ENCODE results near the gene IPO4. TPM values are rescaled to one million over a fixed set of nuclear protein-coding genes. Genes with fewer than 3 reads are reported as not detected.

Gene IPO4
- total RNA-seq, 1 experiment from 2014 or later = 116 TPM

GRCh38 chr14:24167469-24168114 lies 21.0 kb downstream of the IPO4 start:
- H3K27ac Mint-ChIP-seq = no peak overlapping the region; a peak in 2 of 7 replicates
- H4K20me1 ChIP-seq (ENCODE audit: control insufficient read depth, insufficient read depth, insufficient read length) = no peaks in the 10 kb centered on the region
- H2BK12ac ChIP-seq (ENCODE audit: insufficient read length, low read depth, low read length) = no peak overlapping the region
- H3K27me3 Mint-ChIP-seq (ENCODE audit: low read depth) = no peaks in the 10 kb centered on the region; the same call in 1 of the 2 replicates
- no peak overlapping the region for H3K18ac ChIP-seq (ENCODE audit: insufficient read length, low read depth, low read length)
- no peaks in the 10 kb centered on the region for H3K9me3 ChIP-seq (ENCODE audit: control insufficient read depth, low read depth, low read length)
- H3K79me1 ChIP-seq (ENCODE audit: insufficient read depth, low read depth, low read length, poor library complexity, severe bottlenecking) = no peaks in the 10 kb centered on the region
- H3K14ac ChIP-seq (ENCODE audit: insufficient read depth, low read length) = no peak overlapping the region
- peaks cover 4 to 37% (median 19%) of the 10 kb centered on the region in 3 experiments for H3K36me3 Mint-ChIP-seq (ENCODE audit: insufficient read depth in 1 of 3, low read depth in 3 of 3)
- H4K8ac ChIP-seq (replicated peaks; ENCODE audit: insufficient read length, low read depth, low read length) = no peak overlapping the region
- no peak overlapping the region for H3K9ac ChIP-seq (ENCODE audit: extremely low read depth, insufficient read length, low read length)
- no peak overlapping the region for H3T11ph ChIP-seq (ENCODE audit: low read length)
- no peak overlapping the region for H3K56ac ChIP-seq (ENCODE audit: insufficient read length, low read depth, low read length)
- H4K91ac ChIP-seq (ENCODE audit: insufficient read length, low read depth, low read length) = no peak overlapping the region
- H3K4me1 ChIP-seq (ENCODE audit: insufficient read depth, low read length) = no peaks in the 10 kb centered on the region
- no peak overlapping the region for H2AFZ ChIP-seq (ENCODE audit: low read length)
- no peak overlapping the region for H3K23ac ChIP-seq (ENCODE audit: insufficient read length, low read depth, low read length)
- H3K4me2 ChIP-seq (ENCODE audit: insufficient read depth, insufficient read length, low read length) = no peak overlapping the region
- WGBS (ENCODE audit: extremely low coverage, insufficient read length, low lambda C conversion rate) = no CpG with 5 or more reads among the region's 3 CpGs
- peaks cover 5 to 7% of the 10 kb centered on the region in 2 experiments; a peak in 3 of 4 replicates for H3K4me1 Mint-ChIP-seq
- no peak overlapping the region for H2AK5ac ChIP-seq (ENCODE audit: insufficient read length, low read length)
- H3K79me2 ChIP-seq (ENCODE audit: insufficient read depth, low read length) = no peaks in the 10 kb centered on the region
- H3K27me3 ChIP-seq (ENCODE audit: insufficient read depth, low read length) = no peaks in the 10 kb centered on the region
- TF ChIP-seq CTCF (conservative IDR thresholded peaks at IDR 0.05) = no peak
- H2BK15ac ChIP-seq (ENCODE audit: low read depth, low read length) = no peak overlapping the region
- no peak for DNase-seq
- no peak overlapping the region for H3K4ac ChIP-seq (ENCODE audit: low read depth, low read length)
- no peak overlapping the region for H2BK120ac ChIP-seq (ENCODE audit: low read depth, low read length, poor library complexity, severe bottlenecking)
- no peak overlapping the region for H3K27ac ChIP-seq (ENCODE audit: insufficient read length, low read depth, low read length)
- no peak overlapping the region for H2BK5ac ChIP-seq (ENCODE audit: insufficient read length, low read length)
- no peak overlapping the region; a peak in 1 of 5 replicates for H3K4me3 Mint-ChIP-seq
- H3K23me2 ChIP-seq (ENCODE audit: insufficient read length, low read depth, low read length, poor library complexity, severe bottlenecking) = peaks cover 8% of the 10 kb centered on the region
- no peak overlapping the region for H2BK20ac ChIP-seq (ENCODE audit: low read depth, low read length, poor library complexity, severe bottlenecking)
- H4K5ac ChIP-seq (ENCODE audit: insufficient read length, low read depth, low read length) = no peak overlapping the region
- no peaks in the 10 kb centered on the region; a peak in 1 of 5 replicates for H3K9me3 Mint-ChIP-seq
